VCaP (cell line): ENCODE results near the gene FAM131A.

Source experiments
- H3K27ac ChIP-seq: fragments of 450-650 bp; 2 replicates; pipeline ENCODE4 v1.5.1; 2017
- CTCF ChIP-seq: fragments of 450-650 bp; conservative IDR thresholded peaks from 2 replicates; pipeline ENCODE4 v1.5.1; 2017; ENCODE audit warnings: mild to moderate bottlenecking, moderate library complexity

The FAM131A gene

DNA sequence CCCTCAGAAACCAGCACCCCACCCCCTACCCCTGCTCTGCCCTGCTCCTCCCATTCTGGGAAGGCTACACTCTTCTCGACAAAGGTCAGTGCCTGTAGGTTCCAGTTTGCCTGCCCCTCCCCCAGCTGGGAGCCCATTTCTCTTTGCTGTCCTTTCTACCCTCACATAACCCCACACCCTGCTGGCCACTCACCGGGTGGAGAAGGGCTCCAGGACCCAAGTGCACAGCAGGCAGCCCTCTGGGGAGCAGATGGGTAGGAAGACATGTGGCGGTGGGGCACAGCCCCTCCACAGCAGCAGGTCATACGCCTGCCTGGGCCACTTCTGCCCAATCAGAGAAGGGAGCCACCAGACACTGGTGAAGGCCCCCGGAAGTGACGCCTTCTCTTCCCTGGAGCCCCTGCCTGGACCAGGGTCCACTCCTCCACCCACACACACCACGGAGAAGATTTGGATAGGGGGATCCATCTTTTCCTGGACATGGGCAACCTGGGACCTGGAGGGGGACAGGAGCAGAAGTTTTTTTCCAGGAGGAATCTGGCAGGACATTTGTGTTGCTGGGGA is 40.6 kb downstream of the FAM131A start, which contains the start of gene THPO:
TSS of gene THPO (minus strand) at position 326 of the 564 bp plus-strand sequence. CDS start 1,948 bp downstream, outside the sequence.
- no peak for TF ChIP-seq CTCF
- H3K27ac ChIP-seq, result no peak within 1 kb of the TSS

DNA sequence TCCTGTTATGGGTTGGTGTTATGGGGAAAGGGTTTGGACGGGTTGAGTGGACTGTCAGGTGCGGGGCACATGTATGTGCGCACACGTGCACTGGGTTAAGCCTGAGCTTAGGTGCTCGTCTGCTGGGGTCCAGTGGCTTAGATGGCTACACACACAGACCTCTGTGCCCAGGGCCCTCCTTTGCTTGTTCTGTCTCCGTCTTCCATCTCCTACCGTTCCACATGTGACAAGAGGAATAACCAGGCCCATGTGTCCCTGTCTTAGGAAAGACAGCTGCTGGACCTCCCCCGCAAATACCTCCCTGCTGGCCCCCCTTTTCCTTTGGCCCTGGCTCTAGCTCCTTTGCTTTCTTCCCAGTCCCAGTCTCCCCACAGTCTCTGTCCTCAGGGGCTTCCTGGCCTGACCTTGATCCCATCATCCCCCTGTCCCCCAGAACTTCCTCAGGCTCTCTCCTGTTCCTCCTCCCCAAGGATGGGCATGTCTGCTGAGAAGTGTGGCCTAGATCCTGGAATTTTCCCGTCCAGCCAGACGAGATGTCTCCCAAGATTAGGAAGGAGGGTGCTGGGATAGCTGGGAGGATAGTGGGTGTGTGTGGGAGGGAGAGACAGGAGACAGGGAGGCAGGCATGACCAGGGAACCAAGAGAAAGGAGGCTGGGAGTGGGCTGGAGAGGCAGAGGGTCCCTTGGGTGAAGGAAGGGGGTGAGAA is 41.4 kb downstream of the FAM131A start:
- no peak for TF ChIP-seq CTCF
- no peak overlapping the region for H3K27ac ChIP-seq

DNA sequence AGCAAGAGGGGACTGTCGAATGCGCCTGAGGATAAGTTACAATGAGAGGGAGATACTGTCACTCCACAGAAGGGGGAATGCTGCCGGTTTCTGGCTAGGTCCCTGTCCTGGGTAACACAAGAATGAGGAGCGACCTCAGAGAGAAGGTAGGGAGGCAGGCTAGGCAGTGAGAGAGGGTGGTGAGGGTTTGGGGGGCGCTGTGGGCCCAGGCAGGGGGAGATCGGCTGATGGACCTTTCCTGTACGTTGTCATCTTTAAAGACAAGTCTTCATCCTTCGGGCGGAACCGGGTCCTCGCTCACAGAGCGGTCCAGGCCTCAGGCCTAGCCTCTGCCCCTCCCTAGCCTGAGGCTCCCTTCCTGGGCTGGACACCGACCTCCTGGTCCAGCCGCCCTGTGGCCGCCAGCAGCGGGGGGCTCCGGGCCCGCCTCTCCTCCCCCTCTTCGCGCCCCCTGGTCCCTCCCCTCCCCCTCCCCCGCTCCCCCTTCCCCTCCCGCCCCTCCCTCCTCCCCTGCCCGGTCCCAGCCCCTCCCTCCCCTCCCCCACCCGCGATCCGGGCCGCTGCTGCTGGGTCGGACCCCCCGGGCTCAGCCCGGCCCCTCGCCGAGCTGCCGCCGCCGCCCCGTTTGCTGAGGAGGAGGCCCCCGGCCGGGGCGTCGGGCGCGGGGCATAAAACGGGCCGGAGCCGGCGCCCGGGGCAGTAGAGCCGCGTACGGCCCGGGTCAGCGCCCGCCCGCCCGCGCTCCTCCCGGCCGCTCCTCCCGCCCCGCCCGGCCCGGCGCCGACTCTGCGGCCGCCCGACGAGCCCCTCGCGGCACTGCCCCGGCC is 42.2 kb downstream of the FAM131A start, which contains the start of gene CHRD:
TSS of gene CHRD (plus strand) at position 697 of the 827 bp plus-strand sequence. CDS start 265 bp downstream, outside the sequence.
- H3K27ac ChIP-seq, result peak within 1 kb of the TSS; percentile 30; the same call in 1 of the 2 replicates
- TF ChIP-seq CTCF, result no peak

DNA sequence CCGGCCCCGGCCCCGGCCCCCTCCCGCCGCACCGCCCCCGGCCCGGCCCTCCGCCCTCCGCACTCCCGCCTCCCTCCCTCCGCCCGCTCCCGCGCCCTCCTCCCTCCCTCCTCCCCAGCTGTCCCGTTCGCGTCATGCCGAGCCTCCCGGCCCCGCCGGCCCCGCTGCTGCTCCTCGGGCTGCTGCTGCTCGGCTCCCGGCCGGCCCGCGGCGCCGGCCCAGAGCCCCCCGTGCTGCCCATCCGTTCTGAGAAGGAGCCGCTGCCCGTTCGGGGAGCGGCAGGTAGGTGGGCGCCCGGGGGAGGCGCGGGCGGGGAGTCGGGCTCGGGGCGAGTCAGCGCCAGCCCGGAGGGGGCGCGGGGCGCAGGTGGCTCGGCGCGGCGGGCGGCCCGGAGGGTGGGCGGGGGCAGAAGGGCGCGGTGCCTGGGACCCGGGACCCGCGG is 42.8 kb downstream of the FAM131A start:
- H3K27ac ChIP-seq, result peak overlapping the region; percentile 30; the same call in 1 of the 2 replicates
- TF ChIP-seq CTCF, result no peak

GRCh38 chr3:184380627-184381260 is 43.3 kb downstream of the FAM131A start:
- no peak for TF ChIP-seq CTCF
- peak overlapping the region; percentile 30; the same call in 1 of the 2 replicates for H3K27ac ChIP-seq

DNA sequence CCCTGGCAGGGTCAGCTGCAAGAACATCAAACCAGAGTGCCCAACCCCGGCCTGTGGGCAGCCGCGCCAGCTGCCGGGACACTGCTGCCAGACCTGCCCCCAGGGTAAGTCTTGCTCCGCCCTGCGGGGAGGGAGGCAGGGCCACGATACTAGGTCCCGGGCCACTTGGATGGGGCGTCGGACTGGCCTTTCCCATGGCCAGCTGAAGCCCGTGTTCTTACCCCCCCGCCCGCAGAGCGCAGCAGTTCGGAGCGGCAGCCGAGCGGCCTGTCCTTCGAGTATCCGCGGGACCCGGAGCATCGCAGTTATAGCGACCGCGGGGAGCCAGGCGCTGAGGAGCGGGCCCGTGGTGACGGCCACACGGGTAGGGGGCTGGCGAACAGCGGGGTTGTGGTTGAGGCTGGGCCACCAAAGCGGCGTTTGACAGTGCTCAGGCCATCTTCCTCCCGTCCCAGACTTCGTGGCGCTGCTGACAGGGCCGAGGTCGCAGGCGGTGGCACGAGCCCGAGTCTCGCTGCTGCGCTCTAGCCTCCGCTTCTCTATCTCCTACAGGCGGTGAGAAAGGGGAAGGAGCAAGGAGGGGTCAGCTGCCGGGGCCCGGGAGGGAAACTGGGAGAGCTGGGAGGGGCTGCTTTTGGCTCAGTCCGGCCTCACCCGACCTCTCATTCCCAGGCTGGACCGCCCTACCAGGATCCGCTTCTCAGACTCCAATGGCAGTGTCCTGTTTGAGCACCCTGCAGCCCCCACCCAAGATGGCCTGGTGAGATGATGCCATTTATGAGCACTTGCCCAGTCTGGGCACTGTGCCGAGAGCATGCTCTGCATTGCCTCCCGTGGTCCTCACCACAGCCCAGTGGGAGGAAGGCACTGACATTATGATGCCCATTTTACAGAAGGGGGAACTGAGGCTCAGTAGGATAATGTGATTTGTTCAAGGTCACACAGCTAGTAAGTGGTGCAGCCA is 44.1 kb downstream of the FAM131A start:
- H3K27ac ChIP-seq, result no peak overlapping the region
- TF ChIP-seq CTCF, result no peak
